H1 (cell line): ENCODE measurements around the gene PCYT2.
A peak's percentile ranks its signal among the peaks of the same experiment; 100 is the strongest.

Source experiments
- POLR2AphosphoS5 ChIP-seq: IDR thresholded peaks from 2 replicates; pipeline ENCODE4 v1.6.1; 2011; ENCODE audit warnings: low read depth, low read length
- RAD21 ChIP-seq, 2 experiments: IDR thresholded peaks in 1 of 2; conservative IDR thresholded peaks in 1 of 2; 2 replicates each; pipeline ENCODE4 v1.6.1; 2011; ENCODE audit warnings: low read depth in 2 of 2, low read length in 2 of 2, improper control_type of control experiment in 1 of 2, inconsistent platforms in 1 of 2, mild to moderate bottlenecking in 1 of 2, moderate library complexity in 1 of 2
- TF ChIP-seq, protein P1 (sequence below), 3 experiments: IDR thresholded peaks; 1 replicate in 2 of 3; 2 replicates in 1 of 3; pipeline versions ENCODE4 v1.5.1 to v1.6.1; 2011; ENCODE audit warnings: low read length in 3 of 3, mild to moderate bottlenecking in 3 of 3, inconsistent platforms in 2 of 3, low read depth in 1 of 3, moderate library complexity in 1 of 3; ENCODE audit not compliant: insufficient read depth in 1 of 3; ENCODE audit errors: control extremely low read depth in 1 of 3

DNA sequence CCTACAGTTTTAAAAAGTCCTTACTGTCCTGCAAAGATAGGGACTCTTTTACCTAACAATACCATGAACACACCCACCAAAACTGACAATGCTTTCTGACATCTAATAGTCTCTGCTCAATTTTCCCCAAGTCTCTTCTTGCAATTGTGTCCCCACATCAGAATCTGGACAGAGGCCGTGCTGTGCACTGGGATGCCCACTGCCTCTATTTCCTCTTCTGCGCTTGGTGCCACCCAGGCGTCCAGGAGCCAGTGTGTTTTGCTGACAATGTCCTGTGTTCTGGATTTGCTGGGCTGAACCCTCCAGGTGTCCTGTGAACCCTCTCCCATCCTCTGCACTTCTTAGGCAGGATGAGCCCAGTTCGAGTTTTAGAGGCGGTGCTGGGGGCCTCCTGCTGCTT is 33.6 kb downstream of the PCYT2 start:
- TF ChIP-seq, protein P1, sequence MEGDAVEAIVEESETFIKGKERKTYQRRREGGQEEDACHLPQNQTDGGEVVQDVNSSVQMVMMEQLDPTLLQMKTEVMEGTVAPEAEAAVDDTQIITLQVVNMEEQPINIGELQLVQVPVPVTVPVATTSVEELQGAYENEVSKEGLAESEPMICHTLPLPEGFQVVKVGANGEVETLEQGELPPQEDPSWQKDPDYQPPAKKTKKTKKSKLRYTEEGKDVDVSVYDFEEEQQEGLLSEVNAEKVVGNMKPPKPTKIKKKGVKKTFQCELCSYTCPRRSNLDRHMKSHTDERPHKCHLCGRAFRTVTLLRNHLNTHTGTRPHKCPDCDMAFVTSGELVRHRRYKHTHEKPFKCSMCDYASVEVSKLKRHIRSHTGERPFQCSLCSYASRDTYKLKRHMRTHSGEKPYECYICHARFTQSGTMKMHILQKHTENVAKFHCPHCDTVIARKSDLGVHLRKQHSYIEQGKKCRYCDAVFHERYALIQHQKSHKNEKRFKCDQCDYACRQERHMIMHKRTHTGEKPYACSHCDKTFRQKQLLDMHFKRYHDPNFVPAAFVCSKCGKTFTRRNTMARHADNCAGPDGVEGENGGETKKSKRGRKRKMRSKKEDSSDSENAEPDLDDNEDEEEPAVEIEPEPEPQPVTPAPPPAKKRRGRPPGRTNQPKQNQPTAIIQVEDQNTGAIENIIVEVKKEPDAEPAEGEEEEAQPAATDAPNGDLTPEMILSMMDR (IDR thresholded peaks at IDR 0.05; ENCODE audit: control extremely low read depth in 1 of 3, insufficient read depth in 1 of 3, low read depth in 1 of 3, low read length in 3 of 3): no peak
- TF ChIP-seq RAD21 (IDR thresholded peaks at IDR 0.05 in 1 of 2, conservative IDR thresholded peaks at IDR 0.05 in 1 of 2; ENCODE audit: low read depth in 2 of 2, low read length in 2 of 2) (no peak), POLR2AphosphoS5 (0 out of 2 replicates have a peak, but pooled peaks have one; percentile 30)
